D341Med (cell line): ENCODE data around the gene FUT3.
"Not testable (repeated sequence)": the region's sequence is repeated elsewhere in the genome, so short reads cannot be mapped to it uniquely, and the experiment has no call there.

Experiments
- DNase-seq: peaks from one replicate; pipeline ENCODE4 v3.0.0; 2012; ENCODE audit warnings: low spot score

Gene FUT3

DNA sequence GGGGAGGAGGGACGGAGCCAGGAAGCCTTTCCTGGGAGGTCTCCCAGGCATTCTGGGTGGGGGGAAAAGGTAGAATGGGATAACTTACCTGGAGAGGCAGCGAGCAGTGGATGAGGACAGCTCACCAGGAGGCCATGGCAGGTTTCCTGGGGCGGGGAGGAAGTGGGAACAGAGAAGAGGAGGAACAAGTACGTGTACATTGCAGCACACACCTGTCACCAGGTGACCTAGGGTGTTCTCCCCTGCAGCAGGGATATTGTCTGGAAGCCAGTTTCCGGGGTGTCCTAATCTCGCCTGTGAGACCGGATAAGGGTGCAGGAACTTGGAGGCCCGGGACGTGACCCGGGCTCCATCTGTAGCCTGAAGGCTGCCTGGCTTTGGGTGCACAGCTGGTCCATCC is at the start of gene FUT3:
TSS of gene FUT3 (minus strand) at position 148 of the 400 bp plus-strand sequence.
- peak; percentile 16 for DNase-seq

DNA sequence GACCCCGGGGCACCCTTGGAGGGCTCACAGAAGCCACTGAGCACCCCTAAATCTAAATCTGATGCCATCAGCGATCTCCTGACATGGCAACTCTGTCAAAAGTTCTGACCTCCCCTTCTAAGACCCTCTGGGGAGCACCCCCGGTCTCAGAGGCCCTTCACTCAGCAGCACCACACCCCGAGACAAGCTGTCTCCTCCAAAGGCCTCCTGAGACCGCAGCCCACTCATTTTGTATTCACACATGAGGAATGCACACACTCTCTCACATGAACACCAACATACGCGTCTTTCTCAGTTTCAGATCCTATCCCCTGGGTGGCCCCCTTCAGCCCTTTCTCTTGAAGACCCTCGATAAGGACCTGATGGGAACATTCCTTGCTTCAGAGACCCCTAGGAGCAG is 49.7 kb upstream of the FUT3 start:
- no peak for DNase-seq

DNA sequence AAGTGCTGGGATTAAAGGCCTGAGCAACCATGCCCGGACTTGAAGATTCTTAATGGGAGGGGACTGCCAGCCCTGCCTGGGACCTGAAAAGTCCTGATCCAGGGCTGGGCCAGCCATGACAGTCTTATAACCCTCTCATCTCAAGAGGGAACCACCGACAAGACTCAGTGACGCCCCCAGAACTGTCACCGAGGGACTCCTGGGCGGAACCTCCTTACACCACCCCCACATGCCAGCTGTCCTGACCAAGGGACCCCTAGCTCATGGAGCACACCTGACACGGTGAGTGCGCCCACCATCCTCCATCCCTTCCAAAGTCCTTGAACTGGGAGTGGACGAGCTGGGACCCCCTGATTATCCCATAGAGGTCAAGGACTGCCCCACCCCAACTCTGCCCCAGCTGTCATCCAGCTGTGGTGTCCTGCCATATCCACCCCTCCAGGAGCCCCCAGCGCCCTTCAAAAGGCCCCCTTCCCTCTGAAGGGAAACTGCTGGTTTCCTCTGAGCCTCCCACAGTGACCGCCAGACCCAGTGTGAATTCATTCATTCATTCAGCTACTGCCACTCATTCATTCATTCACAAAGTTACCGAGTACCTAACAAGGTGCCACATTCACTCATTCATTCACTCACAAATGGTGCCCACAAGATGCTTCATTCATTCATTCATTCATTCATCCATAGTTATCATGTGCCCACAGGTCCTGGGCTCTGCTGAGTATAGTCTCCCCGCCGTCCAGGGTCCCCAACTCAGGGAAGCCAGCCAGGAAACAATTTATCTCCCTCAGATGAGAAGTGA is 48.7 kb upstream of the FUT3 start:
- DNase-seq: no peak

DNA sequence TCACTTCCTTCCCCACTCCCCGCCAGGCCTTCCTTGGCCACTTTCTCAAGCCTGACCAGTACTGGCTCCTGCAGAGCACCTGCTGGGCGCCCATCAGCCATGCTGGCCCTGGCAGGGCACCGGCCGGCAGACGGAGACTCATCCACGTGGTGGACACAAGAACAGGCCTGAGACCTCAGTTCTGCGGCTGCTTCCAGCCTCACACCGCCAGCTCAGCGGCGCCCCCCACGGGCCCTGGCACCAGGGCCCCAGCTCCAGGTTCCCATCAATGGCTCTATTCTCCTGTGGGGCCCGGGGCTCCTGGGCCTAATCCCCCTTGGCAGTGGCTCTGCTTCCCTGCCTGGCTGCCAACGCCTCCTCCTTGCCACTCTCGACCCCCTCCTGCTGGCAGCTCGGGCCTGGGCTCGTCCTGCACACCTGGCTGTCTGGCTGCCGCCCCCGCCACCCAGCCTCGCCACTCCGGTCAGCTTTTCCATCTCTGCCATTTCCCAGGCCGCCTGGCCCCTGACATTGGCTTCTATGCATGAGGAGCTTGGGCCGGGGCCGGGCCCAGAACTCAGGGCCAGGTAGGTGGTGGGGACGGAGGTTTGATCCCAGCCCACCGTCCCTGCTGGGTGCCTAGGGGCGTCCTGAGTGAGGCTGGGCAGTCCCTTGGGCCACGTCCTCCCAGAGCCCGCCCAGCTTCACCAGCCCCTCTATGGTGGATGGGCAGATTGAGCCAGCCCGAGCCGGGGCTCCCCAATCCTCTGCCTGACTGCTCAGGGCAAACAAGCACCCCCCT is 46.1 kb upstream of the FUT3 start:
- no peak for DNase-seq

DNA sequence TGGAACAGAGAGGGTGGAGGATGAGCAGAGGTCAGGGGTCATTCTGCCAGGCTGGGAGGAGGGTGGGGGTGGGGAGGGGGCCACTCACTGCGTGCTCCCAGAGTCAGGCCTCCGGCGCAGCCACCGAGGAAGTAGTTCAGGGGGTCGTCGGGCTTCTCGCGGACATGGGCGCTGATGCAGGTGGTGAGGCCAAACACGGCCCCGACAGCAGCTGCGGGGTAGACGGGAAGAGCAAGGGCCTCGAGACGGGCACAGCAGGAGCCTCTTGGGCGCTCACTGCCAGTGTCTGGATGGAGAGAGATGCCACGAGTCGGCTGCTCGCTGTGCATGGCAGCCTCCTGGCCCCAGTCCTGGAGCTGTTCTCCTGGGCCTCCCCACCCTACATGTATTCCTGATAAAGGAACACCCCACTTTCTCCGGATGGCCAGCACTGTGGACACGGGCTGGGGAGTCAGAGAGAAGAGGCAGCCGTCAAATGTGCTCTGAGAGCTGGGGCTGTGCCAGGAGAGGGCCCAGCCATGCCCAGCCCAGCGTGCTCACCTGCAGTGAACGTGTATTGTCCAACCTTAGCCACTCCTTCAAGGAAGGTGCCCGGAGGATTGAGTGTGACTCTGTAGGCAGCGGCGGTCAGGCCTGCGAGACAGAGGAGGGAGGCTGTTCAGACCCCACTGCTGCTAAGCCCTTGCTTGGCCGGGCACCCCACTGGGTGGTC is 45.3 kb upstream of the FUT3 start:
- DNase-seq: no peak

DNA sequence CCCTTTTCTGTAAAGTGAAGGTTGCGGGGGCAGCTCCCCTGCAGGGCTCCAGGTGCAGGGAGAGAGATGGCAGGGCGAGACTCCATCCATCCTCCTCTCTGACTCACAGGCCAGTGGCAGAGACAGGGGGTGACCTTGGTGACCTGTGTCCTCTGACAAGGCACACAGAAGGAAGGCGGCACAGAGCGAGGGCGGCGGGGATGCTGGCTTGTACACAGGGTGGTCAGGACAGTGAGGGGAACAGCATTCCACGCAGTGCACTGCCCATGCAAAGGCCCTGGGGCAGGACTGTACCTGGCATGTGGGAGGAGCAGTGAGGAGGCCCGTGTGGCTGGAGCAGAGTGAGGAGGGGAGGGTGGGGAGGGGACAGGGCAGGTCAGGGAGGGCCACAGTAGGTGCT is 44.6 kb upstream of the FUT3 start:
- no peak for DNase-seq

DNA sequence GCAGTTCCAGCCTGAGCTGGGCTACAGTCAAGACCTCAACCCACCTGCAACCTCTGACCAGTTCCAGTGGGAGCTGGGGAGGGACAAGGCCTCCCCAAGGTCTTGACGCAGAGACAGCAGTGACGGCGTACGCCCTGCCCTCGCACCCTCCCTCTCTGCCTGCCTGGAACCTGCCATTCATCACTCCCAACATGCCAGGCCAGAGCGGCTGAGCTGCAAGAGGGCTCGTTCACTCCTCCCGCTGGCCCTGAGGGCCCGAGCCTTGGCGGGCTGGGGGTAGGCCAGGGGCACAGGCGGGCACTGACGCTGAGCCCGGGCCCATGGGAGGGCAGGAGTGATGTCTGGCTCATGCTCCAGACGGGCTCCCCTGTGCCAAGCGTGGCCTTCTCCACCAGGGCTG is 44.2 kb upstream of the FUT3 start:
- DNase-seq: no peak

DNA sequence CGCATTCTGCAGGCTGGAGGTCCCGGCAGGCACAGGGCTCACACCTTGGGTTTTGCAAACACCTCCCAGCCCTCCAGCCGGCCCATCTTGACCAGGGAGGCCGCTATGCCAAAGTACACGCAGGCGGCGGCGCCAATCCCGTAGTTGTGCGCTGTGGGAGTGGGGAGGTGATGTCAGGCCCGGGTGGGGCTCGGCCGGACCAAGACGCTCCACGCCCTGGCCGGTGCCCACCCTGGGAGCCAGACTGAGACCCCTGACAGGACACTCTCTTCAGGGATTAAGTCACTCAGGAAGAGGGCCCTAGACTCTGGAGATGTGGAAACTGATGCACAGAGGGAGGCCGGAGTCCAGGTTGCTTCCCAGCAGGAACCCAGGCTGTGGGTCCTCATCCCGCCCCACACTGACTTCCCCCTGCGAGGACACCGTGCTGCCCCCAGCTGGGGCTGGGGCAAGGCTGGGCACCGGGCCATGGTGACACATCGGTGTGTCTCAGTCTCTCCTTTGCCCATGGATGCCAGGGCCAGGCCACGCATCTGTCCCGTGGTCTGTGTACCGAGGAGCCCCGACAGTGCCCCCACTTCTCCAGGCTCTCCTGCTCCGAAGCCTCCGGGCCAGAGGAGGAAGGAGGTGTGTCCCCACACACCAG is 43.6 kb upstream of the FUT3 start:
- DNase-seq: no peak

DNA sequence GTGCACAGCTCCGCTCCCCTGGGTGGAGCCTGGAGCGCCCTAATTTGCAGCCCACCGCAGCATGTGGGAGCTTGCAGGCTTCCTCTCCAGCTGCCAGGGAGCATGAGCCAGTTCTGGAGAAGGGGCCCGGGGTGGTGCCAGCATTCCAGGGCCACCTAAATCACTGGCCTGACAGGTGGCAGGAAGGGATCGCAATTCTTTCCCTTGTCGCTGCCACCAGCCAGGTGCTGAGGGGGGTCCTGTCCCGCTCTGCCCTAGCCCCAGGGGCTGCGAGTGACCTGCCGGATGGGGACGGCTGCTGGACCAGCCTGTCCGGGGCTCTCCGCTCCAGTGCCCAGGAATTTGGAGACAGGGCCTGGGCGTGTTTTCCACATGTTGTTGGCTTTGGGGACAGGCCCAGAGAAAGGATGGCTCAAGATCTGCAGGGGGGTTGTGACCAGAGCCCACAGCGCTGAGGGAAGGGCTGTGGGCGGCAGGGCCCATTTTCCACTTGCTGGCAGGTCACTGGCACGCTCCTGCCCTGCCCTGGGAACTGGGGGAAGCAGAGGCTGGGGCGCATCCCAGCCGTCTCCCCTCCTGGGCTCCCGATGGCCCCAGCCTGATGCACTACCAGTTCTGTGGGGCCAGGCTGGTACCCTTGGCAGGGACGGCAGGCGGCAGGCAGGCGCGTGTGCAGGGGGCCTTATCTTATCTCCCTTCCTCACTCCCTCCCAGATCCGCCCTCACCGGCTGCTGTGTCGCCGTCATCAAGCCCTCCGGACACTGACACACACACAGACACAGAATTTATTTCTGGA is 42.9 kb upstream of the FUT3 start:
- DNase-seq: no peak

DNA sequence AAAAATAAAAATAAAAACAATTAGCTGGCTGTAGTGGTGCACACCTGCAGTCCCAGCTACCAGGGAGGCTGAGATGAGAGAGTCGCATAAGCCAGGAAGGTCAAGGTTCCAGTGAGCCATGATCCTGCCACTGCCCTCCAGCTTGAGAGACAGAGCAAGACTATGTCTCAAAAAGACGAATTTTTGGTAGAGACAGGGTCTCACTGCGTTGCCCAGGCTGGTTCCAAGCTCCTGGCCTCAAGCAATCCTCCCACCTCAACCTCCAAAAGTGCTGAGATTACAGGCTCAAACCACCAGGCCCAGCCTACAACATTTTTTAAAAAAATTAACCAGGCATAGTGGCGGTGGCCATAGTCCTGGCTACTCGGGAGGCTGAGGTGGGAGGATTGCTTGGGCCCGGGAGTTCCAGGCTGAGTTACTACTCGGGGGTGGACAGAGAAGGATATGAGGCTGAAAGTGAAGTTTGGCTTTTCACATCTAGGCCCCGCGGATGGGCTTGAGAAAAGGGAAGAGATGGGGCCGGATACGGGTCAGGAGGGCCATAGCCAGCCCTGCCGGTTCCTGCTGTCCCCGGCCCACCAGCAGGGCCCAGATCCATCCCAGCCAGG is 42.2 kb upstream of the FUT3 start:
- no peak for DNase-seq

DNA sequence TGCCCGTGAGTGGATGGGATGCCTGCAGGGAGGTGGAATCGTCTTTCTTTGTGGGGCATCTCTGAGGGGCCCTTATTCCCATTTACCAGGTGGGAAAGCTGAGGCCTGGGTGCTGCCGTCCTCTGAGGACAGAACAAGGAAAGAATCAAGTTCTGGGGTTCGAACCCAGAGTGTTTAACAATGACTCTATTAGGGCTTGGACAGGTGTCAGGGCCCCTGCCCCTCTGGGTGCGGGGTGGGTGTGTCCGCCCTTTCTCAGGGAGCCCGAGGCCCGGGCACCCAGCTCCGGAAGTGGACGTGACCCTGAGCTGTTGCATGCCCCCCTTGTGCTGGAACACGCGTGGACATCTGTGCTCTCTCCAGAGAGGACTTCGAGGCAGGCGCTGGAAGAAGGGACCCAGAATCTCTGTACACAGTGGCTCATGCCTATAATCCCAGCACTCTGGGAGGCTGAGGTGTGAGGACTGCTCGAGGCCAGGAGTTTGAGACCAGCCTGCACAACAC is 41.6 kb upstream of the FUT3 start:
- DNase-seq: no peak

DNA sequence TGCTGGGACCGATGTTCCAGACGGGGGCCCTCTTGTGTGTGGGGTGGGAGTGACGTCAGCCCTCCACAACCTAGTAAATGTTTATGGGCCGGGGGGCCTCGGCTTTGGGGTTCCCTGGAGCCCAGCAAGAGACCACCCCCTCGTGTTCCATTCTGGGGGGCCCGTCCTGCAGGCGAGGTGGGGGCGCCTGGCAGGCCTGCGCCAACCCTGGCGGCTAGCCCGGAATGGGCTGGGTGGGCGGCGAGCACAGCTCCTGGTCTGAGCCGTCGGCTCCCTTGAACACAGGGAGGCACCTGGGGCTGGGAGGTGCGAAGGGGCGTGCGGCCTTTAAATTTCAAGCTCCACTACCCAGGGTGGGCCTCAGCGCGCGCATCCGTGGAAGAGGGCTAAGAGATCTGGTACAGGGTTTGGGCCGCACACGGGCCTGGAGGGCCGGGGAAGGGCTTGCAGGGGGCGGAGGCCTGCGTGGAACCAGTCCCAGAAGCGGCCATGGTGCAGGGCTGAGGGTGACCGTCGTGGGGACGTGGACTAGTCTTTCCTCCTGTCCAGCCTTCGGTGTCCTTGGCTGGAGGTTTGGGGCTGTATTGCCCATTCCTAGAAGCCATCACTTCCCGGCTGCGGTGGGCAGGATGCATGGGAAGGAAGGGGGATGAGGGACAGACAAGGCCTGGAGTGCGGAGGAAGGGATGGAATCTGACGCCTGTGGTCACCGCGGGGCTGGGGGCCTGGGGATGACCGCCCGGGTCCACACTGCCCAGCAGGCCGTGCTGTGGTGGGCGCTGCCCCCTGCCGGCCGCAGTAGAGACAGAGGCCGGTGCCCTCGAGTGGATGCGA is 40.9 kb upstream of the FUT3 start:
- peak; percentile 81 for DNase-seq

DNA sequence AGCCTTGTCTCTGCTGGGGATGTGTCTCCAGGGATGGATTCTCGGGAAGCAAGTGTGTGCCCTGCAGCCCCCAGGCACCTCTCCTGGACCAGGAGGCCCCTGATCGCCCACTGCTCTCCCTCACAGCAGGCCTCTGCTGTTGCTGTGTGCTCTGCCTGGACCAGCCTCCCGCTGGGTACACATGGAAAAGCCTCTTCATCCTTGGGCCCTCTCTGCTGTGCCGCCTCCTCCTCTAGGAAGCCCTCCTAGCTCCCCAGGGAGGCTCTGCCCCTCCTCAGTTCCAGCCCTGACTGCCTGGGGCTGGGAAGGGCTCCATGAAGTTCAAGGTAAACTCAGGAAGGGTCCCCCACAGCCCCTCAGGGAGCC is 40.3 kb upstream of the FUT3 start:
- DNase-seq: no peak

DNA sequence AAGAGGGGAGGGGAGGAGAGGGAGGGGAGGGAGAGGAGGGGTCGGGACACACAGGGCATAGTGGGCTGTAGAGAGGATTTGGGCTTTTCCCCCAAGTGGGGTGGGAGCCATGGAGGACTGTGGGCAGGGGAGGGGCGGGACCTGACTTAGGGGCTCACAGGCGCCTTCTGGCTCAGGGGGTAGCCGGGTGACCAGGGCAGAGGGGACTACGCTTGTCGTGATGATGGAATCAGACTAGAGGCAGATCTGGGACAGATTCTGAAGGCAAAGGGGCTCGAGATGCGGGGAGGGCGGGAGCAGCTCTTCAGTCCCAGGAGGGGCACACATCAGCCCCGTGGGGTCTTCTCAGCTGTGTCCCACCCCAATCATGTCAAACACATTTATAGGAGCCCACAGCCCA is 38.9 kb upstream of the FUT3 start:
- DNase-seq: no peak

DNA sequence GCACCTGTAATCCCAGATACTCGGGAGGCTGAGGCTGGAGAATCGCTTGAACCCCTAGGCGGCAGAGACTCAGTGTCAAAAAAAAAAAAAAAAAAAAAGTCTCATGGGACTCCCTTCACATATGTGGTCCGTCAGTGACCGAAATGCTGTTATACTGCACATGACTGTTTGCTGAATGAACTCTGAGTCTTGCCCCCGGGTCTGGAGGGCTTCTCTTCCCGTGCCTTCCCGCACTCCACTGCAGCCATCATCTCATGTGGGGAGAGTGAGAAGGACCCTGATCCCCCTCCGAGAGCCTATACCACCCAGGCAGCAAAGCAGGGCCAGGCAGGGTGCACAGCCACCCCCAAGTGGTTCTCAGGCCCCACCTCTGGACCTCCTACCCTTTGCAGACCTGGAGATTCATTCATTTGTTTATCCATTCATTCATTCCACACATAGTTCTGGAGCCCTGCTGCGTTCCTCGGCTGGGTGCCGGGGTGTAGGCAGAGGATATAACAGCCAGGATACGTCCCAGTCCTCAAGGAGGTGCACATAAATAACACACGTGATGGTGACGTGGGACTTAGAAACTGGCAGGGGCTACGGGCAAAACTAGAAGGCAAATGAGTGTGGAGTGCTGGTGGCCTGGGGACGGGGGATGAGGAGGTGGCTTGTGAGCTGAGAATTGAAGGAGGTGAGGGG is 38.2 kb upstream of the FUT3 start:
- no peak for DNase-seq

DNA sequence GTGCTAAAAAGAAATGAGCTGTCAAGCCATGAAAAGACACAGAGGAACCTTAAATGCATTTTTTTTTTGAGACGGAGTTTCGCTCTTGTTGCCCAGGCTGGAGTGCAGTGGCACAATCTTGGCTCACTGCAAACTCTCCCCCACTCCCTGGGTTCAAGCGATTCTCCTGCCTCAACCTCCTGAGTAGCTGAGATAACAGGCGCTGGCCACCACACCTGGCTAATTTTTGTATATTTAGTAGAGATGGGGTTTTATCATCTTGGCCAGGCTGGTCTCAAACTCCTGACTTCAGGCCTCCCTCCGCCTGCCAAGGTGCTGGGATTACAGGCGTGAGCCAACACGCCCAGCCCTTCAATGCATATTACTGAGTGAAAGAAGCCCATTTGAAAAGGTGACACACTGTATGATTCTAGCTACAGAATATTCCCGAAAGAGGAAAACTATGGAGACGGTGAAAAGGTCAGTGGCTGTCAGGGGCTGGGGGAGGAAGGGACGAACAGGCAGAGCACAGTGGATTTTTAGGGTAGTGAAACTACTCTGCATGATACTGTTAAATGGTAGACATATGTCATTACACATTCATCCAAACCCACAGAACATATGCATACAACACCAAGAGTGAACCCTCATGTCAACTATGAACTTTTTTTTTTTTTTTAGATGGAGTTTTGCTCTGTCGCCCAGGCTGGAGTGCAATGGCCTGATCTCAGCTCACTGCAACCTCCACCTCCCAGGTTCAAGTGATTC is 33.0 kb upstream of the FUT3 start:
- not testable (repeated sequence) for DNase-seq

DNA sequence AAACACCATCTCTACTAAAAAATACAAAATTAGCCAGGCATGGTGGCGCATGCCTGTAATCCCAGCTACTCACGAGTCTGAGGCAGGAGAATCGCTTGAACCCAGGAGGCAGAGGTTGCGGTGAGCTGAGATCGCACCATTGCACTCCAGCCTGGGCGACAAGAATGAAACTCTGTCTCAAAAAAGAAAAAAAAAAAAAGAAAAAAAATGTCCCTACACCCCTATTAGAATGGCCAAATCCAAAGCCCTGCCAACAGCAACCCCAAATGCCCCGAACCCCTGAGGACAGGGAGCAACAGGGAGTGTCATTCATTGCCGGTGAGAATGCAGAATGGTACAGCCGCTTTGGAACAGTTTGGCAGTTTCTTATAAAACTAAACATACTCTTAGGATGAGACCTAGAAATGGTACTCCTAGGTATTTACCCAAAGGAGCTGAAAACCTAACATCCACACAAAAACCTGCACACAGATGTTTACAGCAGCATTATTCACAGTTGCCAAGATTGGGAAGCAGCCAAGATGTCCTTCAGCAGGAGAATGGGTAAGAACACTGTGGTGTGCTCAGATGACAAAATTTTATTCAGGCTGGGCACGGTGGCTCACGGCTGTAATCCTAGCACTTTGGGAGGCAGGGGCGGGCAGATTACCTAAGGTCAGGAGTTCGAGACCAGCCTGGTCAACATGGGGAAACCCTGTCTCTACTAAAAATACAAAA is 32.1 kb upstream of the FUT3 start:
- not testable (repeated sequence) for DNase-seq

DNA sequence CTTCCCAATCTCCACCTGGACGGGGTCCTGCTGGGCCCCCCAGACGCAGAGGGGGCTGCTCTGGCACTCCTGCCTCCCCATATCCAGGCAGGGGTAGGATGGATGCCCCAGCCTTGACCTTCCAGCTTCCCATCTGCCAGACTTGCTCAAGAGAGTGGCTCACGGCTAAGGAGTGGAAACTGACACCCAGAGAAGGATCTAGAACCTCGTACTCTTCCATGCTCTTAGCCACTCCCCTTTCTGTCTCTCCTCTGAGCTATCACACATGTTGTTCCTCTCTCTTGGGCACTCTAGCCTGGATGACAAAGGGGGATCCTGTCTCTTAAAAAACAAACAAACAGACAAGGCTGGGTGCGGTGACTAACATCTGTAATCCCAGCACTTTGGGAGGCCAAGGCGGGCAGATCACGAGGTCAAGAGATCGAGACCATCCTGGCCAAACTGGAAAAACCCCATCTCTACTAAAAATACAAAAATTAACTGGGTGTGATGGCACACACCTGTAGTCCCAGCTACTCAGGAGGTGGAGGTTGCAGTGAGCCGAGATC is 31.2 kb upstream of the FUT3 start:
- DNase-seq: no peak
